ENCODE data around the gene SMIM29.

- no peak for TF ChIP-seq CTCF (IDR thresholded peaks at IDR 0.05; ENCODE audit: insufficient read depth, low read depth, low read length)
- no peak for TF ChIP-seq EZH2 (IDR thresholded peaks at IDR 0.05; ENCODE audit: insufficient read depth, low read length)
These were observed 30.1 kb downstream of the SMIM29 start for GRCh38 chr6:34218691-34219090.
